ENCODE measurements around the gene CFAP43. TPM values are rescaled to one million over a fixed set of nuclear protein-coding genes. Genes with fewer than 3 reads are reported as not detected.

The CFAP43 gene
- total and polyA plus RNA-seq, 4 donors, result 0.10 to 0.33 (median 0.15) TPM

GRCh38 chr10:104218751-104219150 is 13.4 kb downstream of the CFAP43 start:
- H3K27ac ChIP-seq (ENCODE audit: low read depth in 1 of 2, low read length in 2 of 2), result no peak overlapping the region

GRCh38 chr10:104216631-104217030 is 15.5 kb downstream of the CFAP43 start:
- no peak for TF ChIP-seq JUND (IDR thresholded peaks at IDR 0.05)
- TF ChIP-seq HNF4A (conservative IDR thresholded peaks at IDR 0.05), result no peak
- TF ChIP-seq HNF4G (IDR thresholded peaks at IDR 0.05), result no peak
- H3K4me3 ChIP-seq (ENCODE audit: low read depth in 1 of 3, low read length in 3 of 3), result no peak overlapping the region
- DNase-seq (ENCODE audit: low spot score), result no peak
- peaks cover 0 to 3% (median 0%) of the 10 kb centered on the region in 4 donors for H3K27me3 ChIP-seq (ENCODE audit: control insufficient read depth in 4 of 4, insufficient read depth in 4 of 4, low read length in 3 of 4)
- H3K36me3 ChIP-seq (ENCODE audit: control insufficient read depth in 4 of 4, insufficient read depth in 3 of 4, low read depth in 1 of 4, low read length in 3 of 4), result no peaks in the 10 kb centered on the region
- H3K27ac ChIP-seq (ENCODE audit: low read depth in 1 of 2, low read length in 2 of 2), result no peak overlapping the region
- no peak overlapping the region for H3K9ac ChIP-seq (ENCODE audit: low read depth in 1 of 2, low read length in 2 of 2)
- WGBS, result 97% methylated on average over 3 of the region's 3 CpGs
- no peaks in the 10 kb centered on the region for H3K9me3 ChIP-seq (ENCODE audit: control insufficient read depth in 4 of 4, low read length in 3 of 4)
- H3K4me1 ChIP-seq (ENCODE audit: control insufficient read depth in 4 of 4, insufficient read depth in 4 of 4, low read length in 3 of 4), result peaks cover 0 to 6% (median 0%) of the 10 kb centered on the region in 4 donors

More at GRCh38 chr10:104218751-104219150, 13.4 kb downstream of the CFAP43 start:
- H3K4me1 ChIP-seq (ENCODE audit: control insufficient read depth in 4 of 4, insufficient read depth in 4 of 4, low read length in 3 of 4), result peaks cover 0 to 6% (median 0%) of the 10 kb centered on the region in 4 donors
- WGBS, result 72% methylated on average over 7 of the region's 7 CpGs
- H3K36me3 ChIP-seq (ENCODE audit: control insufficient read depth in 4 of 4, insufficient read depth in 3 of 4, low read depth in 1 of 4, low read length in 3 of 4), result no peaks in the 10 kb centered on the region
- H3K9ac ChIP-seq (ENCODE audit: low read depth in 1 of 2, low read length in 2 of 2), result no peak overlapping the region
- H3K4me3 ChIP-seq (ENCODE audit: low read depth in 1 of 3, low read length in 3 of 3), result no peak overlapping the region
- no peak for DNase-seq (ENCODE audit: low spot score)
- TF ChIP-seq EGR1 (IDR thresholded peaks at IDR 0.05; ENCODE audit: low read depth in 2 of 2) (no peak), HNF4A (conservative IDR thresholded peaks at IDR 0.05) (no peak), GABPA (IDR thresholded peaks at IDR 0.05 in 1 of 2, conservative IDR thresholded peaks at IDR 0.05 in 1 of 2) (no peak), FOXA1 (IDR thresholded peaks at IDR 0.05) (no peak), RAD21 (IDR thresholded peaks at IDR 0.05) (no peak), REST (IDR thresholded peaks at IDR 0.05) (no peak), YY1 (IDR thresholded peaks at IDR 0.05) (no peak), HNF4G (IDR thresholded peaks at IDR 0.05) (no peak), RXRA (IDR thresholded peaks at IDR 0.05) (no peak)
- H3K9me3 ChIP-seq (ENCODE audit: control insufficient read depth in 4 of 4, low read length in 3 of 4), result no peaks in the 10 kb centered on the region
- peaks cover 0 to 3% (median 0%) of the 10 kb centered on the region in 4 donors for H3K27me3 ChIP-seq (ENCODE audit: control insufficient read depth in 4 of 4, insufficient read depth in 4 of 4, low read length in 3 of 4)

- no peak overlapping the region for H3K4me3 ChIP-seq (ENCODE audit: low read depth in 1 of 3, low read length in 3 of 3)
- 28% methylated on average over 2 of the region's 2 CpGs for WGBS
- no peaks in the 10 kb centered on the region for H3K9me3 ChIP-seq (ENCODE audit: control insufficient read depth in 4 of 4, low read length in 3 of 4)
- no peak overlapping the region for H3K27ac ChIP-seq (ENCODE audit: low read depth in 1 of 2, low read length in 2 of 2)
- H3K27me3 ChIP-seq (ENCODE audit: control insufficient read depth in 4 of 4, insufficient read depth in 4 of 4, low read length in 3 of 4), result no peaks in the 10 kb centered on the region
- TF ChIP-seq RAD21 (IDR thresholded peaks at IDR 0.05) (peak; percentile 77 to 81), REST (IDR thresholded peaks at IDR 0.05) (no peak), SP1 (IDR thresholded peaks at IDR 0.05) (no peak), CTCF (IDR thresholded peaks at IDR 0.05; ENCODE audit: low read depth, low read length, missing input control) (peak; percentile 60), GABPA (IDR thresholded peaks at IDR 0.05 in 1 of 2, conservative IDR thresholded peaks at IDR 0.05 in 1 of 2) (no peak), HNF4A (conservative IDR thresholded peaks at IDR 0.05) (no peak), MAX (IDR thresholded peaks at IDR 0.05) (no peak), JUND (IDR thresholded peaks at IDR 0.05) (no peak), FOXA2 (IDR thresholded peaks at IDR 0.05) (no peak), FOXA1 (IDR thresholded peaks at IDR 0.05) (no peak)
- H3K4me1 ChIP-seq (ENCODE audit: control insufficient read depth in 4 of 4, insufficient read depth in 4 of 4, low read length in 3 of 4), result no peaks in the 10 kb centered on the region
- no peak for DNase-seq (ENCODE audit: low spot score)
- no peaks in the 10 kb centered on the region for H3K36me3 ChIP-seq (ENCODE audit: control insufficient read depth in 4 of 4, insufficient read depth in 3 of 4, low read depth in 1 of 4, low read length in 3 of 4)
- no peak overlapping the region for H3K9ac ChIP-seq (ENCODE audit: low read depth in 1 of 2, low read length in 2 of 2)
Measured at GRCh38 chr10:104209575-104210198, 22.5 kb downstream of the CFAP43 start.

All from liver (tissue), 9 donors.